Esophagus muscularis mucosa (tissue), 3 donors: ENCODE data around the gene LMBR1L.

Experiments used
- CTCF ChIP-seq, 3 experiments: fragments of 200-600 bp in 2 of 3; fragments of 450-650 bp in 1 of 3; sonication (generic) in 2 of 3; IDR thresholded peaks; one replicate each; pipeline ENCODE4 v1.5.1; 2017 to 2019; ENCODE audit warnings: antibody characterized with exemption in 3 of 3, mild to moderate bottlenecking in 2 of 3, moderate library complexity in 1 of 3
- POLR2AphosphoS5 ChIP-seq, 2 donors: sonication (generic); formaldehyde crosslinking; IDR thresholded peaks; one replicate each; pipeline ENCODE4 v1.6.1; 2017; ENCODE audit warnings: antibody characterized with exemption in 2 of 2

GRCh38 chr12:49088932-49089330, 21.7 kb downstream of the LMBR1L start:
- TF ChIP-seq CTCF (IDR thresholded peaks at IDR 0.05) (no peak), POLR2AphosphoS5 (IDR thresholded peaks at IDR 0.05) (no peak)
